Tibial nerve (tissue), 4 donors: Measurements from ENCODE around the gene ZNF518A. TPM values are rescaled to one million over a fixed set of nuclear protein-coding genes. Genes with fewer than 3 reads are reported as not detected.
"Not testable (repeated sequence)": the region's sequence is repeated elsewhere in the genome, so short reads cannot be mapped to it uniquely, and the experiment has no call there.

Experiments
- DNase-seq, 2 donors: peaks; one replicate each; pipeline ENCODE4 v3.0.0-alpha.2; 2019; ENCODE audit warnings: low spot score in 2 of 2
- H3K27ac ChIP-seq, 4 donors: fragments of 200-600 bp; sonication (generic) in 3 of 4; one replicate each; pipeline ENCODE4 v1.5.1; 2017 to 2019; ENCODE audit warnings: mild to moderate bottlenecking in 1 of 4
- H3K27me3 ChIP-seq, 2 donors: fragments of 200-600 bp; sonication (generic) in 1 of 2; one replicate each; pipeline versions ENCODE4 v1.5.1 to v1.6.0; 2017 to 2019
- H3K36me3 ChIP-seq, 3 donors: fragments of 200-600 bp; sonication (generic); one replicate each; pipeline ENCODE4 v1.5.1; 2018 to 2019
- H3K4me1 ChIP-seq, 4 donors: fragments of 200-600 bp; sonication (generic) in 3 of 4; one replicate each; pipeline ENCODE4 v1.5.1; 2017 to 2019
- H3K4me3 ChIP-seq, 4 donors: fragments of 200-600 bp; sonication (generic) in 3 of 4; one replicate each; pipeline ENCODE4 v1.5.1; 2017 to 2019; ENCODE audit warnings: mild to moderate bottlenecking in 1 of 4, moderate library complexity in 1 of 4
- H3K9me3 ChIP-seq, 4 donors: fragments of 200-600 bp; sonication (generic) in 3 of 4; one replicate each; pipeline ENCODE4 v1.5.1; 2017 to 2019
- CTCF ChIP-seq, 5 experiments: fragments of 200-600 bp in 3 of 5; fragments of 450-650 bp in 2 of 5; sonication (generic) in 3 of 5; IDR thresholded peaks; one replicate each; pipeline ENCODE4 v1.5.1; 2016 to 2019; ENCODE audit warnings: antibody characterized with exemption in 5 of 5, mild to moderate bottlenecking in 3 of 5, moderate library complexity in 2 of 5
- EP300 ChIP-seq, 2 donors: sonication (generic); formaldehyde crosslinking; IDR thresholded peaks; one replicate each; pipeline ENCODE4 v1.6.1; 2017; ENCODE audit warnings: antibody characterized with exemption in 2 of 2, mild to moderate bottlenecking in 1 of 2
- POLR2A ChIP-seq, 2 donors: fragments of 450-650 bp; IDR thresholded peaks; one replicate each; pipeline ENCODE4 v1.6.1; 2017; ENCODE audit warnings: antibody characterized with exemption in 2 of 2, mild to moderate bottlenecking in 2 of 2, moderate library complexity in 2 of 2
- WGBS, 2 donors: methylation state at CpG; one replicate each; pipeline ENCODE4 v1.1.5; 2018; 5-methylcytosine and 5-hydroxymethylcytosine counted together
- total RNA-seq, 4 donors: library from RNA; depleted of rRNA; stranded (reverse); fragments of >200 nt; gene quantifications; one replicate each; pipeline ENCODE4 v1.1.0, GENCODE V29; 2016

ZNF518A gene
- total RNA-seq, 4 donors from 2014 or later, result 20.7 to 36.7 (median 25.7) TPM

- Histone ChIP-seq H3K27me3 (no peaks in the 10 kb centered on the region), H3K36me3 (no peaks in the 10 kb centered on the region), H3K4me3 (no peak overlapping the region), H3K9me3 (peaks cover 0 to 31% (median 0%) of the 10 kb centered on the region in 4 donors), H3K4me1 (no peaks in the 10 kb centered on the region), H3K27ac (no peak overlapping the region)
- no peak for DNase-seq
- 81 to 84% methylated on average over 2 of the region's 2 CpGs for WGBS, 2 donors
- TF ChIP-seq CTCF (IDR thresholded peaks at IDR 0.05) (no peak), POLR2A (IDR thresholded peaks at IDR 0.05) (no peak), EP300 (IDR thresholded peaks at IDR 0.05) (no peak)
Measured at GRCh38 chr10:96188421-96188820, 58.3 kb downstream of the ZNF518A start.

GRCh38 chr10:96188916-96189315 is 58.8 kb downstream of the ZNF518A start:
- H3K27ac ChIP-seq, result no peak overlapping the region
- DNase-seq, result no peak
- no peak for TF ChIP-seq CTCF (IDR thresholded peaks at IDR 0.05)
- no peak for TF ChIP-seq EP300 (IDR thresholded peaks at IDR 0.05)
- TF ChIP-seq POLR2A (IDR thresholded peaks at IDR 0.05), result no peak
- no peaks in the 10 kb centered on the region for H3K4me1 ChIP-seq
- no peaks in the 10 kb centered on the region for H3K27me3 ChIP-seq
- H3K36me3 ChIP-seq, result no peaks in the 10 kb centered on the region
- no peak overlapping the region for H3K4me3 ChIP-seq
- peaks cover 0 to 27% (median 0%) of the 10 kb centered on the region in 4 donors for H3K9me3 ChIP-seq
- 81 to 85% methylated on average over 1 of the region's 1 CpG for WGBS, 2 donors

- not testable (repeated sequence) for H3K36me3 ChIP-seq, H3K4me3 ChIP-seq, H3K4me1 ChIP-seq, H3K27me3 ChIP-seq, H3K27ac ChIP-seq, DNase-seq
- WGBS, 2 donors, result 61 to 67% methylated on average over 1 of the region's 1 CpG
- peaks cover 0 to 21% (median 0%) of the 10 kb centered on the region in 4 donors for H3K9me3 ChIP-seq
Measured at GRCh38 chr10:96189505-96189904, 59.4 kb downstream of the ZNF518A start.

GRCh38 chr10:96201525-96201924 is 71.4 kb downstream of the ZNF518A start:
- no peak for DNase-seq
- no peak for TF ChIP-seq POLR2A (IDR thresholded peaks at IDR 0.05)
- TF ChIP-seq EP300 (IDR thresholded peaks at IDR 0.05), result no peak
- no peak for TF ChIP-seq CTCF (IDR thresholded peaks at IDR 0.05)
- 85 to 94% methylated on average over 1 of the region's 1 CpG for WGBS, 2 donors

GRCh38 chr10:96205580-96205979 is 75.5 kb downstream of the ZNF518A start:
- DNase-seq, result no peak
- Histone ChIP-seq H3K27ac (no peak overlapping the region), H3K4me1 (no peaks in the 10 kb centered on the region), H3K9me3 (no peaks in the 10 kb centered on the region), H3K36me3 (no peaks in the 10 kb centered on the region), H3K4me3 (no peak overlapping the region), H3K27me3 (no peaks in the 10 kb centered on the region)
- WGBS, 2 donors, result 91 to 95% methylated on average over 1 of the region's 1 CpG
- TF ChIP-seq EP300 (IDR thresholded peaks at IDR 0.05) (no peak), POLR2A (IDR thresholded peaks at IDR 0.05) (no peak), CTCF (IDR thresholded peaks at IDR 0.05) (no peak)

More at GRCh38 chr10:96201525-96201924, 71.4 kb downstream of the ZNF518A start:
- H3K9me3 ChIP-seq, result no peaks in the 10 kb centered on the region
- H3K27ac ChIP-seq, result no peak overlapping the region
- H3K4me3 ChIP-seq, result no peak overlapping the region
- H3K27me3 ChIP-seq, result no peaks in the 10 kb centered on the region
- no peaks in the 10 kb centered on the region for H3K36me3 ChIP-seq
- H3K4me1 ChIP-seq, result no peaks in the 10 kb centered on the region

GRCh38 chr10:96208271-96208670 is 78.2 kb downstream of the ZNF518A start:
- Histone ChIP-seq H3K27me3 (no peaks in the 10 kb centered on the region), H3K4me3 (no peak overlapping the region), H3K9me3 (no peaks in the 10 kb centered on the region), H3K27ac (no peak overlapping the region), H3K4me1 (no peaks in the 10 kb centered on the region), H3K36me3 (no peaks in the 10 kb centered on the region)
- no peak for DNase-seq
- TF ChIP-seq EP300 (IDR thresholded peaks at IDR 0.05) (no peak), CTCF (IDR thresholded peaks at IDR 0.05) (no peak), POLR2A (IDR thresholded peaks at IDR 0.05) (no peak)
- WGBS, 2 donors, result 75 to 79% methylated on average over 2 of the region's 2 CpGs
